Neural cell (in vitro differentiated cells): ENCODE data around the gene SYTL3.

ENCODE experiments used
- EP300 ChIP-seq: fragments of 450-650 bp; conservative IDR thresholded peaks from 2 replicates; pipeline ENCODE4 v1.6.1; 2014; ENCODE audit warnings: antibody characterized with exemption, mild to moderate bottlenecking, moderate library complexity; ENCODE audit not compliant: poor library complexity, severe bottlenecking
- POLR2AphosphoS5 ChIP-seq: IDR thresholded peaks from 2 replicates; pipeline ENCODE4 v1.6.1; 2012
- REST ChIP-seq: IDR thresholded peaks from 2 replicates; pipeline ENCODE4 v1.6.1; 2012; ENCODE audit warnings: borderline replicate concordance
- TAF1 ChIP-seq: IDR thresholded peaks from 2 replicates; pipeline ENCODE4 v1.6.1; 2012; ENCODE audit warnings: low read depth
- TF ChIP-seq, protein P1 (sequence below): fragments of 450-650 bp; IDR thresholded peaks from 2 replicates; pipeline ENCODE4 v1.5.1; 2014; ENCODE audit warnings: antibody characterized with exemption, mild to moderate bottlenecking, moderate library complexity; ENCODE audit not compliant: poor library complexity, severe bottlenecking

- TF ChIP-seq TAF1: no peak
- no peak for TF ChIP-seq REST
- no peak for TF ChIP-seq POLR2AphosphoS5
- TF ChIP-seq, protein P1, sequence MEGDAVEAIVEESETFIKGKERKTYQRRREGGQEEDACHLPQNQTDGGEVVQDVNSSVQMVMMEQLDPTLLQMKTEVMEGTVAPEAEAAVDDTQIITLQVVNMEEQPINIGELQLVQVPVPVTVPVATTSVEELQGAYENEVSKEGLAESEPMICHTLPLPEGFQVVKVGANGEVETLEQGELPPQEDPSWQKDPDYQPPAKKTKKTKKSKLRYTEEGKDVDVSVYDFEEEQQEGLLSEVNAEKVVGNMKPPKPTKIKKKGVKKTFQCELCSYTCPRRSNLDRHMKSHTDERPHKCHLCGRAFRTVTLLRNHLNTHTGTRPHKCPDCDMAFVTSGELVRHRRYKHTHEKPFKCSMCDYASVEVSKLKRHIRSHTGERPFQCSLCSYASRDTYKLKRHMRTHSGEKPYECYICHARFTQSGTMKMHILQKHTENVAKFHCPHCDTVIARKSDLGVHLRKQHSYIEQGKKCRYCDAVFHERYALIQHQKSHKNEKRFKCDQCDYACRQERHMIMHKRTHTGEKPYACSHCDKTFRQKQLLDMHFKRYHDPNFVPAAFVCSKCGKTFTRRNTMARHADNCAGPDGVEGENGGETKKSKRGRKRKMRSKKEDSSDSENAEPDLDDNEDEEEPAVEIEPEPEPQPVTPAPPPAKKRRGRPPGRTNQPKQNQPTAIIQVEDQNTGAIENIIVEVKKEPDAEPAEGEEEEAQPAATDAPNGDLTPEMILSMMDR: no peak
- TF ChIP-seq EP300: no peak
Measured at GRCh38 chr6:158777510-158777909, 127.7 kb downstream of the SYTL3 start.
